DMS153 treated with DMSO at 0.1 percent for 48 hours (cell line): Measurements from ENCODE around the gene MEGF11.

Experiments
- DNase-seq: peaks from one replicate; lab custom pipeline; 2025; ENCODE audit not compliant: unreplicated experiment; lab: John Stamatoyannopoulos, UW

MEGF11 gene

GRCh38 chr15:66253418-66254088 lies at the start of gene MEGF11:
TSS of gene MEGF11 (minus strand) at chr15:66253750. CDS start at chr15:66128403, 125,347 bp downstream.
- no peak for DNase-seq

DNA sequence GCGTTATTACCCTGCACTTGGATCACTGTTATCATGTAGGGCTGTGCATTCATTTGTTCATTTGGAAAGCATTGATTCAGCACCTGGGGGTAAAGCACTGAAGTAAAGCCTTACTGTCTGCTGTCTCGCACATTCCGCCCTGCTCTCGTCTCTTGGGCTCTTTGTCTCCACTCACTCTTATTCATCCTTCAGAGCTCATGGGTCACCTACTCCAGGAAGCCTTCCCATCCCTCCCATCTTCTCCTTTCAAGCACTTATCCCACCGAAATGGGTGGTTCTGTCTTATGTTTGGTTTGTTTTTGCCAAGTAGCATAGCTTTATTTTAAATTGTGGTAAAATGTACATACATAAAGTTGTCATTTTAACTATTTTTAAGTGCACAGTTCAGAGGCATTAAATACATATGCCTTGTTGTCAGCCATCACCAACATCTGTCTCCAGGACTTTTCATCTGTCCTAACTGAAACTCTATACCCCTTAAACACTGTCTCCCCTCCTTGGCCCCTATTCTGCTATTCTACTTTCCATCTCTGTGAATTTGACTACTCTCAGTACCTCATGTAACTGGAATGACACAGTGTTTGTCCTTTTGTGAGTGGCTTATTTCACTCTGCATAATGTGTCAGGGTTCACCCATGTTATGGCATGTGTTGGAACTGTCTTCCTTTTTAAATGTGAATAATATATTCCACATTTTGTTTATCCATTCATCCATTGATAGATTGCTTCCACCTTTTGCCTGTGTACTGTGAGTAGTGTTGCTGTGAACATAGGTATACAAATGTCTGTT lies 49.1 kb upstream of the MEGF11 start:
- no peak for DNase-seq

GRCh38 chr15:66298803-66299251 lies 45.3 kb upstream of the MEGF11 start:
- DNase-seq: no peak

GRCh38 chr15:66296186-66296585 lies 42.6 kb upstream of the MEGF11 start:
- no peak for DNase-seq

GRCh38 chr15:66294932-66295235 lies 41.3 kb upstream of the MEGF11 start:
- DNase-seq: no peak

GRCh38 chr15:66294157-66294931 lies 40.8 kb upstream of the MEGF11 start:
- no peak for DNase-seq

DNA sequence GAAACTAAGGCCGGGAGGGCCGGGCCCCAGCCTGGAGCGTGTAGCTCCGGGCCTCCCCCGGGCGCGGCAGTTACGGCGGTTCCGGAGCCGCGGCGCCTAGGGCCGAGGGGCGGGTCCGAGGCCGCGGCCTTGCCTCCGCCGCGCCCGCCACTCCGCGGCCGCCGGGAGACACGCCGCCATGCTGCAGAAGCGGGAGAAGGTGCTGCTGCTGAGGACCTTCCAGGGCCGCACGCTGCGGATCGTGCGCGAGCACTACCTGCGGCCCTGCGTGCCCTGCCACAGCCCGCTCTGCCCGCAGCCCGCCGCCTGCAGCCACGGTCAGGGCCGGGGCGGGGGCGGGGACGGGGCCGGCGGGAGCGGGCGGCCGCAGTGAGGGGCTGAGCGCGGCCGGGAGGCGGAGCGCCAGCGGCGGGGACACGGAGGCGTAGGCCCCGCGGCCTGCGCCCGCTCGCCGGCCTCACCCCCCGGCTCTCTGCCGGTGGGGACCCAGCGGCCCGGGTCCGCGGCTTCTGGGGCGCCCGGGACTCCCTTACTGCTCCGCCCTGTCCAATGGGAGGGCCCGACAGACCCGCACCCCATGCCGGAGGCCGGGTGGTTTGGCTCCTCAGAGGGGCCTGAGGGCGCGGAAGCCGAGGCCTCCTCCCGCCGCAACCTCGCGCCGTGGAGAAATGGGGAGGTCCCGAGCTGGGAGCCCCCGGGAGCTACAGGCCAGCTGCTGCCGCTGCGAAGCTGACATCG lies 40.0 kb upstream of the MEGF11 start, which contains the start of gene DIS3L:
TSS of gene DIS3L (plus strand) at position 150 of the 738 bp plus-strand sequence. CDS start at position 179, 29 bp downstream.
- no peak for DNase-seq

DNA sequence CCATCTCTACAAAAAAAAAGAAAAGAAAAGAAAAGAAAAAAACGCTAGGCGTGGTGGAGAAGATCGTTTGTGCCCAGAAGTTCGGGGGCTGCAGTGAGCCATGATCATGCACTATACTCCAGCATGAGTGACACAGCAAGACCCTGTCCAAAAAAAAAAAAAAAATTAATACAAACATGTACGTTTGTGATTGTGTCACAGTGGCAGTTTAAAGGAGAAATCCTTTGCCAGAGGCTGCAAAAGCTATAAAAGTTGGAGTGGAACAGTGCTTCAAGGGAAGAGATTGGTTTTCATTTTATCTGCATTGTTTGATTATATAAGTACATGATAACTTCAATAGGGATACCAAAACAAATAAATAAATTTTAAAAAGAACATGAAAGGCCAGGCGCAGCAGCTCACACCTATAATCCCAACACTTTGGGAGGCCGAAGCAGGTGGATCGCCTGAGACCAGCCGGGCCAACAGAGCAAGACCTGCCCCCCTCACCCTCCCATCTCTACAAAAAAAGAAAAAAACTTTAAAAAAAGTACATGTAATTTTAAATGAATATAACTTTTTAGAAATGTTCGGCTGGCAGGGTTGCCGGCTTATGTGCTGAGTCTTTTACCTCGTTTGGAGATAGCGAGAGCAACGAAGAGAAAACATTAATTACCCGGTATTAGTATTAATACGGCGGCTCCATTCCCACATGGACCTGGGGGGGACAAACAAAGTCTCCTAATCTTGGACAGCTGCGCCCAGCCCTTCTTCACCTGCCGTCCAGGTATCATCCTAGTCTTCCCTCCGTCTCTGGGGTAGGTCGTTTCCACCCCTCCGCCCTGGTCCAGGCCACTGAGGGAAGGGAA lies 39.2 kb upstream of the MEGF11 start:
- DNase-seq: no peak

DNA sequence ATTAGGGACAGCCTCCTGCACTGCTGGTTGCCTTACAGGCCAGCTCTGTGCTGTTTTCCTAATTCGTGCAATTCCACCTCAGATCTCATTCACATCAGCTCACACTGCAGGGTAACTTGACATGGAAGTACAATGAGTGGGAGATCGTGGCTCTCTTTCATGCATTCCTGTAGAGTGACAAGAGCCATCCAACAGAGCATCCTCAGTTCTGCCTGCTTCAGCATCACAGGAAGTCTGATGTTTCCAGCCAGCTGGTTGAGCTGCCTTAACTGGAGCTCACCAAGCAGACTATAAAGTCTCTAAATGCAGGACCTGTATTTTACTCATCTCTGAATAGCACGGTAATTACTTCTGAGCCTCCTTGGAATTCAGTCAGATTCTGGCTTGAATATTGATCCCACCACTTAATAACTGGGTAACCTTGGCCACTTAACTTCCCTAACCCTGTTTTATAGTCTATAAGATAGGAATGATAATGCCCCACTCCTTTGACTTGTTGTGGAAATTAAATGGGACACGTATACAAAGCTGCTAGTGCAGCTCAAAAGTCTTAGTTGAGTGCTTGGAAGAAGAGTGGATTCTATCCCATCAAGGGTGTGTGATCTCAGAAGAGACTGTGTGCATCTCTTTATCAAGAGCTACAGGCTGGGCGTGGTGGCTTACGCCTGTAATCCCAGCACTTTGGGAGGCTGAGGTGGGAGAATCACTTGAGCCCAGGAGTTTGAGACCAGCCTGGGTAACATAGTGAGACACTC lies 38.4 kb upstream of the MEGF11 start:
- DNase-seq: no peak

- DNase-seq: no peak
These were observed 37.0 kb upstream of the MEGF11 start for GRCh38 chr15:66290518-66290917.

GRCh38 chr15:66290007-66290406 lies 36.5 kb upstream of the MEGF11 start:
- no peak for DNase-seq

DNA sequence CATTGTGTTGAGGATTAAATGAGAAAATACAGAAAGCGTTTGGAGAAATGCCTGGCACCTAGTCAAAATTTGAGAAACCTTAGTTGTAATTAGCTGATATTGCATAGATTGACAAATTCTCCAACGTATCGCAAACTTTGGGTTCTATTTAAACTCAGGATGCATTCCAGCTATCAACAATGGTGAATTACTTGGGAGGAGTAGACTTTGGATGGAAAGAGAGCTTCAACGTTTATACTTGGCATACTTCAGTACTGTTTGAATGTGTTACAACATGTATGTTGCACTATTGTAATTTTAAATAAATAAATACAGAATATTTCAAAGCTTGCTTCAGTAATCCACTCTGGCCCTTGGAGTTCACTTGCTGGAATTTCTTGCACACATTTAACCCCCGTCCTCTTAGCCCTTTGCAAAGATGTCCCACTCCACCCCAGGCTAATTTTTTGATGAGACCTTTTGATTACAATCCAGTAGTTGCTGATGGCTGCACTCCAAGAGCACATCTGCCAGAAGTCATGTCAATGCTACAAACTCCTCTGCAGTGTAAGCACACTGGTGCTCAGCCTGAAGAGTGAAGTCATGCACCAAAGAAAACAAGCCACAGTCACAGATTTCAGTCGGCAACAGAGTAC lies 35.1 kb upstream of the MEGF11 start:
- no peak for DNase-seq

DNA sequence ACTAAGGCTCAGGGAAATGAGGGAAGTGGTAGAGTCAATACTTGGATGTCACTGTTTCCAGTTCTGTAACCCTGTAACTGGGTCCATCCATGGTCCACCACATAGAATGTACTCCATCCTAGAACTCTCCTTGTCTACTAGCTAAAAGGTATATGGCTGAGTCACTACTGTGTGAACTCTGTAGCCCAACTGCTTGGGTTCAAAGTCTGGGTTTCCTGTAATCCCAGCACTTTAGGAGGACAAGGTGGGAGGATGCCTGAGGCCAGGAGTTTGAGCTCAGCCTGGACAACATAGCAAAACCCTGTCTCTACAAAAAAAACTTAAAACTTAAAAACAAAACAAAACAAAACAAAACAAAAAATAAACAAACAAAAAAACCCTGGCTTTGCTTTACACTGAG lies 34.5 kb upstream of the MEGF11 start:
- no peak for DNase-seq

- DNase-seq: no peak
These were observed 34.0 kb upstream of the MEGF11 start for GRCh38 chr15:66287461-66288057.

GRCh38 chr15:66285533-66286280 lies 32.2 kb upstream of the MEGF11 start:
- no peak for DNase-seq

DNA sequence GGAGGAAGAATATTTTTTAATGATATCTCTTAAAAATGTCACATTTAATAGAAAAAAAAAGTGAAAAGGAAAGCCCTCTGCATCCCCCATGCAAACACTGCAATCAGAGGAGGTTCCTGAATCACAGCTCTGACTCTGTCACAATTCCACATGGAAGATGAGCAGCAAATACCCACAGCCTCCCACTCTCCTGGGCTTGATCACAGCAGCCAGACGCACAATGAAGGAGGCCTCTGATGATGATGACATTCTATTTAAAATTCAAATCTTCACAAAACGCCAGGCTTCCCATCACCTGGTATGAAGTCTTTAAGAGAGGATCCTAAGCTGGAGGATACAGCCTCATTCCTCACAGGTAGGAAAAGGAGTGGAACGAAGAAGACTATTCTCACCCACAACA lies 30.7 kb upstream of the MEGF11 start:
- DNase-seq: no peak

- no peak for DNase-seq
These were observed 25.1 kb upstream of the MEGF11 start for GRCh38 chr15:66278671-66279070.

DNA sequence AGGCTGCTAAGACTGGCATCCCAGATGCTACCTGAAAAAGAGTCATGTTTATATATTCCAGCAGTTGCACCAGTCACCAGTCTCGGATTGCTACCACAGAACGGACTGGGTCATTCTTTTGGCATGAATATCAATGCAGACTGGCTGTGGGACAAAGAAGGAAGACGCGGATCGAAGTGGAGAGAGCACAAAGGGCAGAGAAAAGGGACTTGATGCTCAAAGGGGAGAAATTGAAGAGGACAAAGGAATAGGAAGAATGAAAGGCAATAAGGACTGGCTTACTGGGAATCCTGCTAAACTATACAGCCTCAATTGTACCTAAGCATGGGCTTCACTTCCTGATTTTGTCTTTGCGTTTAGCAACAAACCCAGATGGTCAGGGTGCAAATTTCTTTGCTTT lies 24.5 kb upstream of the MEGF11 start:
- no peak for DNase-seq
